A549 (cell line): ENCODE data around the gene SORBS1. TPM values are rescaled to one million over a fixed set of nuclear protein-coding genes. Genes with fewer than 3 reads are reported as not detected.
A peak's percentile ranks its signal among the peaks of the same experiment; 100 is the strongest.

ENCODE experiments used
- ATAC-seq, 2 experiments: fragments of 200-7000 bp in 1 of 2; fragments of >200 bp in 1 of 2; cut with Nextera tagmentation in 1 of 2; cut with Tn5 transposase in 1 of 2; 3 replicates each; pipeline versions ENCODE4 v1.8.0 to v1.9.1; 2018 to 2020; ENCODE audit warnings: mild to moderate bottlenecking in 1 of 2, moderate library complexity in 1 of 2
- CTCF ChIA-PET: fragments of 300-600 bp; sonication (Branson Sonifier 250); formaldehyde crosslinking; extraction: SDS; loops from one replicate; lab custom pipeline; 2021; ENCODE audit warnings: antibody characterized with exemption, inconsistent platforms; lab: Yijun Ruan, JAX
- POLR2A ChIA-PET: fragments of 350-600 bp; formaldehyde crosslinking; extraction: SDS; loops from one replicate; lab custom pipeline; 2021; ENCODE audit warnings: antibody characterized with exemption, inconsistent platforms; lab: Yijun Ruan, JAX
- DNase-seq, 2 experiments: peaks; one replicate each; pipeline versions ENCODE4 v3.0.0 to v3.0.0-alpha.2; 2011 to 2016; ENCODE audit warnings: low read depth in 1 of 2, low spot score in 1 of 2
- FAIRE-seq: peaks from 2 replicates; lab custom pipeline; 2011; peaks lifted over from hg19 to GRCh38; lab: Jason Lieb, UNC
- H3K27ac ChIP-seq, 2 experiments: fragments of >200 bp; sonication (Bioruptor Twin); formaldehyde crosslinking; 3 replicates each; pipeline ENCODE4 v1.5.1; 2016 to 2017
- H3K4me1 ChIP-seq: fragments of >200 bp; sonication (Bioruptor Twin); formaldehyde crosslinking; 3 replicates; pipeline ENCODE4 v1.6.1; 2016
- H3K4me2 ChIP-seq: fragments of >200 bp; sonication (Bioruptor Twin); formaldehyde crosslinking; 3 replicates; pipeline ENCODE4 v1.6.1; 2016
- H3K4me3 ChIP-seq: fragments of >200 bp; sonication (Bioruptor Twin); formaldehyde crosslinking; 3 replicates; pipeline ENCODE4 v1.5.1; 2016
- H3K9me3 ChIP-seq: fragments of >200 bp; sonication (Bioruptor Twin); formaldehyde crosslinking; 3 replicates; pipeline ENCODE4 v1.6.1; 2016
- BCL3 ChIP-seq: fragments of >200 bp; sonication (Bioruptor Twin); formaldehyde crosslinking; IDR thresholded peaks from 3 replicates; pipeline ENCODE4 v1.6.1; 2016
- BHLHE40 ChIP-seq: IDR thresholded peaks from 2 replicates; pipeline ENCODE4 v1.6.1; 2012; ENCODE audit warnings: low read depth, low read length, inconsistent platforms
- CBX2 ChIP-seq: fragments of 200-600 bp; sonication (generic); IDR thresholded peaks from 2 replicates; pipeline ENCODE4 v1.6.1; 2016; ENCODE audit warnings: low read depth, mild to moderate bottlenecking, borderline replicate concordance
- EHF ChIP-seq: fragments of 250-450 bp; sonication (Bioruptor Pico); IDR thresholded peaks from 2 replicates; pipeline ENCODE4 v1.5.0; 2020; ENCODE audit warnings: mild to moderate bottlenecking
- EHMT2 ChIP-seq: fragments of 200-600 bp; sonication (generic); IDR thresholded peaks from 2 replicates; pipeline ENCODE4 v1.6.1; 2016; ENCODE audit warnings: antibody characterized with exemption, low read depth, mild to moderate bottlenecking, moderate library complexity
- ESRRA ChIP-seq: fragments of 150-350 bp; IDR thresholded peaks from 2 replicates; pipeline ENCODE4 v1.6.1; 2014; ENCODE audit warnings: mild to moderate bottlenecking, low read length, borderline replicate concordance
- FOSB ChIP-seq: fragments of 250-450 bp; sonication (Bioruptor Pico); IDR thresholded peaks from 2 replicates; pipeline ENCODE4 v1.5.0; 2020; ENCODE audit warnings: mild to moderate bottlenecking, moderate library complexity
- FOSL2 ChIP-seq, 2 experiments: fragments of 450-650 bp in 1 of 2; fragments of >200 bp in 1 of 2; sonication (Bioruptor Twin) in 1 of 2; formaldehyde crosslinking; IDR thresholded peaks; 2 replicates each; pipeline versions ENCODE4 v1.5.0 to v1.6.1; 2016 to 2020; ENCODE audit warnings: mild to moderate bottlenecking in 1 of 2, moderate library complexity in 1 of 2
- GATA3 ChIP-seq: IDR thresholded peaks from 2 replicates; pipeline ENCODE4 v1.6.1; 2012; ENCODE audit warnings: borderline replicate concordance
- HEYL ChIP-seq: fragments of 250-450 bp; sonication (Bioruptor Pico); IDR thresholded peaks from 2 replicates; pipeline ENCODE4 v1.8.0; 2021; ENCODE audit warnings: mild to moderate bottlenecking, moderate library complexity
- HMGXB4 ChIP-seq: fragments of 250-450 bp; sonication (Bioruptor Pico); IDR thresholded peaks from 2 replicates; pipeline ENCODE4 v1.5.0; 2021; ENCODE audit warnings: mild to moderate bottlenecking, moderate library complexity, borderline replicate concordance
- HOXA7 ChIP-seq: fragments of 250-450 bp; sonication (Bioruptor Pico); IDR thresholded peaks from 2 replicates; pipeline ENCODE4 v1.5.0; 2020; ENCODE audit warnings: mild to moderate bottlenecking, moderate library complexity
- JUN ChIP-seq, 2 experiments: fragments of >200 bp; sonication (Bioruptor Twin); formaldehyde crosslinking; IDR thresholded peaks; 2 replicates in 1 of 2; 3 replicates in 1 of 2; pipeline ENCODE4 v1.6.1; 2016 to 2017
- JUNB ChIP-seq: fragments of >200 bp; sonication (Bioruptor Twin); formaldehyde crosslinking; IDR thresholded peaks from 2 replicates; pipeline ENCODE4 v1.6.1; 2016
- KDM1A ChIP-seq: fragments of 200-600 bp; sonication (generic); IDR thresholded peaks from 2 replicates; pipeline ENCODE4 v1.6.1; 2016; ENCODE audit warnings: low read depth, mild to moderate bottlenecking
- MAFK ChIP-seq: fragments of 450-650 bp; IDR thresholded peaks from 2 replicates; pipeline ENCODE4 v1.6.1; 2014; ENCODE audit not compliant: partially characterized antibody
- NFE2L2 ChIP-seq: fragments of 150-350 bp; conservative IDR thresholded peaks from 2 replicates; pipeline ENCODE4 v1.6.1; 2014; ENCODE audit warnings: low read length
- NPAS2 ChIP-seq: fragments of 250-450 bp; sonication (Bioruptor Pico); IDR thresholded peaks from 2 replicates; pipeline ENCODE4 v1.8.0; 2022; ENCODE audit warnings: mild to moderate bottlenecking, moderate library complexity, borderline replicate concordance
- NR3C1 ChIP-seq: fragments of >200 bp; sonication (Bioruptor Twin); formaldehyde crosslinking; IDR thresholded peaks from 3 replicates; pipeline ENCODE4 v1.6.1; 2017
- PHF8 ChIP-seq: fragments of 200-600 bp; sonication (generic); IDR thresholded peaks from 2 replicates; pipeline ENCODE4 v1.6.1; 2016; ENCODE audit warnings: low read depth, mild to moderate bottlenecking, antibody characterized with exemption, moderate library complexity, borderline replicate concordance
- RCOR1 ChIP-seq: fragments of 150-350 bp; IDR thresholded peaks from 2 replicates; pipeline ENCODE4 v1.6.1; 2014; ENCODE audit warnings: antibody characterized with exemption, low read length, low read depth
- RNF2 ChIP-seq: fragments of 200-600 bp; sonication (generic); IDR thresholded peaks from 2 replicates; pipeline ENCODE4 v1.6.1; 2016; ENCODE audit warnings: low read depth, mild to moderate bottlenecking, antibody characterized with exemption, moderate library complexity, borderline replicate concordance
- SMC3 ChIP-seq: fragments of >200 bp; sonication (Bioruptor Twin); formaldehyde crosslinking; IDR thresholded peaks from 3 replicates; pipeline ENCODE4 v1.6.1; 2018; ENCODE audit warnings: inconsistent platforms
- USF2 ChIP-seq: fragments of 450-650 bp; IDR thresholded peaks from 2 replicates; pipeline ENCODE4 v1.6.1; 2014; ENCODE audit warnings: antibody characterized with exemption
- ZC3H11A ChIP-seq: fragments of 450-650 bp; IDR thresholded peaks from 2 replicates; pipeline ENCODE4 v1.6.1; 2014; ENCODE audit warnings: antibody characterized with exemption, mild to moderate bottlenecking
- ZFP36 ChIP-seq: fragments of 450-650 bp; IDR thresholded peaks from 2 replicates; pipeline ENCODE4 v1.6.1; 2014; ENCODE audit warnings: borderline replicate concordance; ENCODE audit not compliant: partially characterized antibody
- ZNF302 ChIP-seq: fragments of 250-450 bp; sonication (Bioruptor Pico); IDR thresholded peaks from 2 replicates; pipeline ENCODE4 v1.9.0; 2021; ENCODE audit warnings: inconsistent platforms, mild to moderate bottlenecking, moderate library complexity
- WGBS: methylation state at CpG from one replicate; pipeline ENCODE4 v1.1.6; 2017; ENCODE audit errors: missing lambda C conversion rate; 5-methylcytosine and 5-hydroxymethylcytosine counted together
- polyA plus RNA-seq, 4 experiments: library from polyadenylated mRNA; depleted of rRNA in 3 of 4; stranded (reverse); fragments of >200 nt; fragmentation: RNase III in 1 of 4; extraction: RNeasy Plus Mini Kit Qiagen cat#74134 plus additional on column Dnase treatment in 1 of 4; gene quantifications; 2 replicates in 3 of 4; 3 replicates in 1 of 4; pipeline ENCODE4 v1.2.3, GENCODE V29; 2011 to 2017

SORBS1 gene
- polyA plus RNA-seq, 2 of the 4 experiments (the other 2 are of a cell fraction) = 0.39 to 0.80 TPM

- WGBS = 67% methylated on average over 2 of the region's 2 CpGs
- DNase-seq (no peak), FAIRE-seq (no peak), ATAC-seq (no peak)
- POLR2A ChIA-PET = no interaction called here
- Histone ChIP-seq H3K27ac (no peak overlapping the region), H3K9me3 (no peaks in the 10 kb centered on the region), H3K4me1 (peaks cover 15% of the 10 kb centered on the region), H3K4me3 (no peak overlapping the region), H3K4me2 (no peak overlapping the region)
- CTCF ChIA-PET = interaction anchor here (1.1 to 4.2 kb wide), 6 partner anchors 9 to 212 kb away, joined by 3 to 48 read pairs (median 5); no protein-coding TSS in a partner anchor
- TF ChIP-seq PHF8 (no peak), HEYL (no peak), NPAS2 (CRISPR knock-in tag) (no peak), FOSL2 (IDR thresholded peaks at IDR 0.05) (no peak), FOSL2 (CRISPR knock-in tag; IDR thresholded peaks at IDR 0.05) (no peak), FOSB (CRISPR knock-in tag) (no peak), ZC3H11A (no peak), JUN (IDR thresholded peaks at IDR 0.05) (no peak), EHMT2 (no peak), EHF (CRISPR knock-in tag) (no peak), SMC3 (no peak), HOXA7 (CRISPR knock-in tag) (no peak), ZFP36 (no peak), USF2 (no peak), NR3C1 (no peak)
These were observed 172.0 kb downstream of the SORBS1 start for GRCh38 chr10:95389176-95389575.

- peak; percentile 45 to 69; a peak in 3 of 6 replicates for ATAC-seq
- peak in 1 of 2 experiments; percentile 42 for DNase-seq
- Histone ChIP-seq H3K4me3 (no peak overlapping the region), H3K27ac (no peak overlapping the region), H3K4me2 (peak overlapping the region; percentile 46), H3K9me3 (no peaks in the 10 kb centered on the region), H3K4me1 (peaks cover 12% of the 10 kb centered on the region)
- TF ChIP-seq ZC3H11A = no peak
- no peak for TF ChIP-seq RNF2
- no peak for TF ChIP-seq KDM1A
- no peak for TF ChIP-seq ESRRA
- TF ChIP-seq ZNF302 = no peak
- no peak for TF ChIP-seq GATA3
- TF ChIP-seq NFE2L2 = no peak
- TF ChIP-seq BHLHE40 = no peak
- TF ChIP-seq RCOR1 = no peak
- no peak for TF ChIP-seq CBX2
- TF ChIP-seq JUNB = no peak
- FAIRE-seq = no peak
- 4% methylated on average over 1 of the region's 1 CpG for WGBS
- ChIA-PET CTCF (interaction anchor here (0.6 to 4.2 kb wide), 7 partner anchors 9 to 655 kb away, joined by 3 to 48 read pairs (median 4); partner anchors contain the start of gene CCNJ), POLR2A (no interaction called here)
These were observed 172.6 kb downstream of the SORBS1 start for GRCh38 chr10:95388539-95388938.

GRCh38 chr10:95388109-95388471 lies 173.1 kb downstream of the SORBS1 start:
- no peak for FAIRE-seq

More at GRCh38 chr10:95388109-95388471, 173.1 kb downstream of the SORBS1 start:
- WGBS = 56% methylated on average over 5 of the region's 5 CpGs
- Histone ChIP-seq H3K4me3 (no peak overlapping the region), H3K9me3 (no peaks in the 10 kb centered on the region), H3K4me2 (peak overlapping the region; percentile 46), H3K27ac (no peak overlapping the region), H3K4me1 (peaks cover 12% of the 10 kb centered on the region)
- TF ChIP-seq HEYL (no peak), HMGXB4 (CRISPR knock-in tag) (no peak), MAFK (no peak), ZFP36 (no peak), KDM1A (peak; percentile 38; the same call in 1 of the 2 replicates), BCL3 (no peak)
- ATAC-seq (no peak; a peak in 1 of 6 replicates), DNase-seq (peak in 1 of 2 experiments; percentile 18)
- POLR2A ChIA-PET = no interaction called here
- CTCF ChIA-PET = interaction anchor here (0.6 to 4.2 kb wide), 6 partner anchors 12 to 655 kb away, joined by 3 to 48 read pairs (median 5); partner anchors contain the start of gene CCNJ
